Smooth muscle cell (in vitro differentiated cells): ENCODE results near the gene DHX16. TPM values are rescaled to one million over a fixed set of nuclear protein-coding genes. Genes with fewer than 3 reads are reported as not detected.

Experiments
- DNase-seq: peaks from one replicate; lab custom pipeline; 2025; ENCODE audit not compliant: unreplicated experiment; lab: John Stamatoyannopoulos, UW
- H2AFZ ChIP-seq: fragments of 200-600 bp; sonication (generic); 2 replicates; pipeline ENCODE4 v1.6.0; 2016; ENCODE audit warnings: antibody characterized with exemption, low read depth, mild to moderate bottlenecking
- H3F3A ChIP-seq: fragments of 200-600 bp; sonication (generic); 2 replicates; pipeline ENCODE4 v1.6.0; 2017; ENCODE audit warnings: antibody characterized with exemption, low read depth
- H3K27ac ChIP-seq: fragments of 200-600 bp; sonication (generic); 2 replicates; pipeline ENCODE4 v1.5.1; 2016; ENCODE audit warnings: low read depth, mild to moderate bottlenecking
- H3K27me3 ChIP-seq: fragments of 200-600 bp; sonication (generic); 2 replicates; pipeline ENCODE4 v1.6.1; 2016; ENCODE audit warnings: low read depth, mild to moderate bottlenecking
- H3K36me3 ChIP-seq: fragments of 200-600 bp; sonication (generic); 2 replicates; pipeline ENCODE4 v1.5.1; 2016; ENCODE audit warnings: low read depth
- H3K4me1 ChIP-seq: fragments of 200-600 bp; sonication (generic); 2 replicates; pipeline ENCODE4 v1.5.1; 2016; ENCODE audit warnings: low read depth
- H3K4me2 ChIP-seq: fragments of 200-600 bp; sonication (generic); 2 replicates; pipeline ENCODE4 v1.6.0; 2016; ENCODE audit warnings: mild to moderate bottlenecking
- H3K4me3 ChIP-seq: fragments of 200-600 bp; sonication (generic); 2 replicates; pipeline ENCODE4 v1.5.1; 2016; ENCODE audit warnings: mild to moderate bottlenecking
- H3K79me2 ChIP-seq: fragments of 200-600 bp; sonication (generic); 2 replicates; pipeline ENCODE4 v1.6.0; 2016; ENCODE audit warnings: low read depth, mild to moderate bottlenecking
- H3K9ac ChIP-seq: fragments of 200-600 bp; sonication (generic); 2 replicates; pipeline ENCODE4 v1.6.0; 2016; ENCODE audit warnings: low read depth
- H3K9me3 ChIP-seq: fragments of 200-600 bp; sonication (generic); replicated peaks from 2 replicates; pipeline ENCODE4 v1.5.1; 2016; ENCODE audit warnings: low read depth
- H4K20me1 ChIP-seq: fragments of 200-600 bp; sonication (generic); 2 replicates; pipeline ENCODE4 v1.6.0; 2016; ENCODE audit warnings: low read depth
- WGBS: methylation state at CpG from one replicate; pipeline ENCODE4 v1.1.7; 2016; ENCODE audit warnings: low lambda C conversion rate; 5-methylcytosine and 5-hydroxymethylcytosine counted together
- polyA plus RNA-seq: library from polyadenylated mRNA; unstranded; fragments of >200 nt; fragmentation: Nextera tagmentation; extraction: Ambion mirVana; gene quantifications from 2 replicates; pipeline ENCODE4 v1.2.1, GENCODE V29; 2016
- total RNA-seq: library from RNA; depleted of rRNA; stranded (reverse); fragments of >200 nt; gene quantifications from 2 replicates; pipeline ENCODE4 v1.2.3, GENCODE V29; 2014
- TF ChIP-seq, protein P1 (sequence below): fragments of 200-600 bp; sonication (generic); IDR thresholded peaks from 2 replicates; pipeline ENCODE4 v1.5.1; 2017; ENCODE audit warnings: borderline replicate concordance, mild to moderate bottlenecking, antibody characterized with exemption; ENCODE audit not compliant: insufficient read depth, poor library complexity, severe bottlenecking

DHX16 gene
- total and polyA plus RNA-seq, 2 experiments from 2014 or later, result 12.4 to 23.5 TPM

DNA sequence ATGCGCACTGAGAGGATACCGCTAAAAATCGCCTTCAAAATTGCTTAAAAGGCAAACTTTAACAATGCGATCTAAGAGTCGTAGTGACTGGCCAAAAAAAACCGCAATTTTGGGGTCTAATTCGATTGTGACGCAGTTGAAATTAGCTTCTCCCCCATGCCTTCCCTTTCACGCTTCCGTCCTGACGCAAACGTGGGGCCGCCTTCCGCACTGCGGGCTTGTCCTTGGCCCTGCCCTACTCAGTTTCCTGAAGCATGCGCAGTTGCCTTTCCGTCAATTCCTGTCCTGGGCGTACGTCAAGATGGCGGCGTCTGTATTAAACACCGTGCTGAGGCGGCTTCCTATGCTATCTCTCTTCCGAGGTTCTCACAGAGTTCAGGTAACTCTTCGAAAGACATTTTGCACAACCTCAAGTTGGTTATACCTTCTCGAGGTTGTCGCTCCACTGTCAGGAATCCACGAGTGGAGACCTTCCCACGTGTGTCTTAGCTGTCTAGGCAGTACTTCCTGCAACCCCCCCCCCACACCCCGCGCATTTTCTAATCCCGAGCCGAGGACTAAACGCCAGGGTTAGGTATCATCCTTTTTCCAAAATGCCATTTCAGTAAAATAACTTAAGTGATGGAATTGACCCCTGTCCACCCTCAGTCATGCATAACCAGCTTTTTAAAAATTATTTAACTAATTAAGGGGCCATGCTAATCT is 55.1 kb downstream of the DHX16 start, which contains the start of gene MRPS18B:
MRPS18B (plus strand) TSS at position 276 of the 705 bp plus-strand sequence; CDS start at position 302, 26 bp downstream.
- DNase-seq, result peak; percentile 91
- under 1% methylated on average over 34 of the region's 34 CpGs for WGBS
- Histone ChIP-seq H3K4me2 (peak within 1 kb of the TSS; percentile 93), H3F3A (peaks cover 25% of the 10 kb centered on the region), H2AFZ (peak within 1 kb of the TSS; percentile 85), H3K27me3 (no peaks in the 10 kb centered on the region), H3K4me3 (peak within 1 kb of the TSS; percentile 77), H4K20me1 (peaks cover 21% of the 10 kb centered on the region), H3K79me2 (peaks cover 29% of the 10 kb centered on the region), H3K36me3 (no peaks in the 10 kb centered on the region), H3K27ac (peak within 1 kb of the TSS; percentile 98), H3K9me3 (no peaks in the 10 kb centered on the region), H3K9ac (peak within 1 kb of the TSS; percentile 98), H3K4me1 (peaks cover 18% of the 10 kb centered on the region)
- TF ChIP-seq, protein P1, sequence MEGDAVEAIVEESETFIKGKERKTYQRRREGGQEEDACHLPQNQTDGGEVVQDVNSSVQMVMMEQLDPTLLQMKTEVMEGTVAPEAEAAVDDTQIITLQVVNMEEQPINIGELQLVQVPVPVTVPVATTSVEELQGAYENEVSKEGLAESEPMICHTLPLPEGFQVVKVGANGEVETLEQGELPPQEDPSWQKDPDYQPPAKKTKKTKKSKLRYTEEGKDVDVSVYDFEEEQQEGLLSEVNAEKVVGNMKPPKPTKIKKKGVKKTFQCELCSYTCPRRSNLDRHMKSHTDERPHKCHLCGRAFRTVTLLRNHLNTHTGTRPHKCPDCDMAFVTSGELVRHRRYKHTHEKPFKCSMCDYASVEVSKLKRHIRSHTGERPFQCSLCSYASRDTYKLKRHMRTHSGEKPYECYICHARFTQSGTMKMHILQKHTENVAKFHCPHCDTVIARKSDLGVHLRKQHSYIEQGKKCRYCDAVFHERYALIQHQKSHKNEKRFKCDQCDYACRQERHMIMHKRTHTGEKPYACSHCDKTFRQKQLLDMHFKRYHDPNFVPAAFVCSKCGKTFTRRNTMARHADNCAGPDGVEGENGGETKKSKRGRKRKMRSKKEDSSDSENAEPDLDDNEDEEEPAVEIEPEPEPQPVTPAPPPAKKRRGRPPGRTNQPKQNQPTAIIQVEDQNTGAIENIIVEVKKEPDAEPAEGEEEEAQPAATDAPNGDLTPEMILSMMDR, result no peak

DNA sequence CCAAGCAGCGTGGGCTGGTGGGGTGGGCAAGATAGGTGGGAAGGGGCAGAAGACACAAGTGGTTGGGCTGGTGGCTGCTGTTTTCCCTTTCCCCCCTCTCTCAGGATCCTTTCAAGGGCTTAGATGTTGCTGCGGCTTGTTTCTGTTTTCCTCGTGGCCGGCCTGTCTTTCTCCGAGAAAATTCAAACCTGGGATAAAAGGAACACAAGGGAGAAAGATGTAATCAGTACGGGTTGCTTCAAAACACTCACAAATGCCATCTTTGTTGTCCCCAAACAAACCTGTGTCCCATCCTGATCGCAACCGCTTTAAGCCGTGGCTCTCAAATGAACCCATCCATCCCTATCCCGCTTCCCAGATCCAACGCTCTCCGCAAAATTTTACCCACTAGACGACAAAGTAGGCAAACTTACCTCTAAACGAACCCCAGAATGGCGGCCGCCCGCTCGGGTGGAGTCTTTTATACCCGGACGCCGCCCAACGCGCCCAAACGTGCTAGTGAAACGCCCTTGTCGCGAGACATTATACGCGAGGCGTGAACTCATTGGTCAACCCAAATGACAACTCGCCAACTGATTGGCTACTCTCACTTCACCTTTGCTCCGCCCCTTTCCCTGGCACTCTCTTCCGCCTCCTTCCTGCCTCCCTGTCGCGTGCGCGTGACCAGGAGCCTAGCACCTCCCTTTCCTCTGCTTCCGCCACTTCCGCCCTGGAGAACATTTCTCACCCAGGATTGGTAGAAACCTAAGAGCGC is 55.8 kb downstream of the DHX16 start, which contains the start of gene PPP1R10:
PPP1R10 (minus strand) TSS at position 433 of the 754 bp plus-strand sequence. CDS start 7,299 bp downstream, outside the sequence.
- Histone ChIP-seq H3K4me1 (peaks cover 18% of the 10 kb centered on the region), H3K79me2 (peaks cover 29% of the 10 kb centered on the region), H3K27me3 (no peaks in the 10 kb centered on the region), H3K4me3 (peak within 1 kb of the TSS; percentile 77), H3K36me3 (no peaks in the 10 kb centered on the region), H3F3A (peaks cover 25% of the 10 kb centered on the region), H3K27ac (peak within 1 kb of the TSS; percentile 98), H2AFZ (peak within 1 kb of the TSS; percentile 85), H3K9ac (peak within 1 kb of the TSS; percentile 98), H3K4me2 (peak within 1 kb of the TSS; percentile 93), H4K20me1 (peaks cover 28% of the 10 kb centered on the region), H3K9me3 (no peaks in the 10 kb centered on the region)
- TF ChIP-seq, protein P1, result no peak
- peak; percentile 92 for DNase-seq
- 2% methylated on average over 40 of the region's 40 CpGs for WGBS

DNA sequence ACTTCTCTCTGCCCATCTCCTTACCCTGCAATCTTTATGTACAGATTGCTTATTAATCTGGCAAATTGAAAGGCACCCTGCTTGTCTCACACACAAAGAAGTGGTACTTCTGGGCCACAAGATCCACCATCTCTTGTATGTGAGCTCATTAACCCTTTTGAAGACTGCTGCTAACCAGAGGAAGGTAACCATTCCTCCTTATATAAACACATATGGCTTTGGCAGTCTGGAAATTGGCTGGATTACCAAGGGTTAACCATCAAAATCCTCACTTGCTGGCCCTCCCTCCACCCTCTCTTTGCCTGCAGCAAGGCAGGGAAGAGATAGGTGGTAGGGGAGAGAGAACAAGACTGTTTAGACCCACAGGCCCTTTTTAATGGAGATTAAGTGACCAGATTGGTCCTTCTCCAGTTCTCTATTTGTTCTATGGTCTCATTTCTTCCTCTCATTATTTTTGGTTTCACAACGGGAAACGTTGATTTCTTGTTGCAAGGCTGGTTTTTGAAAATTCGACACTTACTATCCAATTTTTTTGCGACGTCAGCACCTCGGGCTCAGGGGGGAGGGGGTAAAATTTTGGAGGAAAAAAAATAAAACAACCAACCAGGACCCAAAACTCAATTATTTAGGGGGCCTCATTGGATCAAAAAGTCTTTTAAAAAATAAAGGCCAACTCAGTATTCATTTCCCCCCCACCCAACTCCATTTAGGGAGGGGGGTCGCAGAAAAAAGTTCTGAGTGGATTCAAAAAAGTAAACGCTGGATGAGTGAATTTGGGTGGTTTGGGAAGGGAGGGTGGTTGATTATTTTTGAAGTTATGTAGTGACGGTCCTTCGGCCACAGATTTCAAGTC is 56.6 kb downstream of the DHX16 start:
- peaks cover 18% of the 10 kb centered on the region for H3K4me1 ChIP-seq
- TF ChIP-seq, protein P1, result no peak
- DNase-seq, result no peak
- H4K20me1 ChIP-seq, result peaks cover 36% of the 10 kb centered on the region
- H3K9me3 ChIP-seq, result no peaks in the 10 kb centered on the region
- H3K4me2 ChIP-seq, result peak overlapping the region; percentile 93
- H3K9ac ChIP-seq, result peak overlapping the region; percentile 98
- no peak overlapping the region for H2AFZ ChIP-seq
- H3K4me3 ChIP-seq, result peak overlapping the region; percentile 77
- H3K27me3 ChIP-seq, result no peaks in the 10 kb centered on the region
- peaks cover 29% of the 10 kb centered on the region for H3K79me2 ChIP-seq
- WGBS, result 2% methylated on average over 10 of the region's 10 CpGs
- no peaks in the 10 kb centered on the region for H3K36me3 ChIP-seq
- H3K27ac ChIP-seq, result peak overlapping the region; percentile 95
- H3F3A ChIP-seq, result peaks cover 30% of the 10 kb centered on the region
